ENCODE results near the gene RPL26.

- TF ChIP-seq, protein P1, sequence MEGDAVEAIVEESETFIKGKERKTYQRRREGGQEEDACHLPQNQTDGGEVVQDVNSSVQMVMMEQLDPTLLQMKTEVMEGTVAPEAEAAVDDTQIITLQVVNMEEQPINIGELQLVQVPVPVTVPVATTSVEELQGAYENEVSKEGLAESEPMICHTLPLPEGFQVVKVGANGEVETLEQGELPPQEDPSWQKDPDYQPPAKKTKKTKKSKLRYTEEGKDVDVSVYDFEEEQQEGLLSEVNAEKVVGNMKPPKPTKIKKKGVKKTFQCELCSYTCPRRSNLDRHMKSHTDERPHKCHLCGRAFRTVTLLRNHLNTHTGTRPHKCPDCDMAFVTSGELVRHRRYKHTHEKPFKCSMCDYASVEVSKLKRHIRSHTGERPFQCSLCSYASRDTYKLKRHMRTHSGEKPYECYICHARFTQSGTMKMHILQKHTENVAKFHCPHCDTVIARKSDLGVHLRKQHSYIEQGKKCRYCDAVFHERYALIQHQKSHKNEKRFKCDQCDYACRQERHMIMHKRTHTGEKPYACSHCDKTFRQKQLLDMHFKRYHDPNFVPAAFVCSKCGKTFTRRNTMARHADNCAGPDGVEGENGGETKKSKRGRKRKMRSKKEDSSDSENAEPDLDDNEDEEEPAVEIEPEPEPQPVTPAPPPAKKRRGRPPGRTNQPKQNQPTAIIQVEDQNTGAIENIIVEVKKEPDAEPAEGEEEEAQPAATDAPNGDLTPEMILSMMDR (conservative IDR thresholded peaks at IDR 0.05 in 1 of 2, IDR thresholded peaks at IDR 0.05 in 1 of 2; ENCODE audit: low read depth in 1 of 2, low read length in 2 of 2): no peak
- TF ChIP-seq EZH2 (IDR thresholded peaks at IDR 0.05; ENCODE audit: low read length, missing control alignments): no peak
Observed at GRCh38 chr17:8368193-8368592, 14.8 kb downstream of the RPL26 start.
